Measurements from ENCODE around the gene CLN6.
"Not testable (repeated sequence)": the region's sequence is repeated elsewhere in the genome, so short reads cannot be mapped to it uniquely, and the experiment has no call there.

The CLN6 gene

GRCh38 chr15:68252925-68253534 is 23.5 kb upstream of the CLN6 start:
- DNase-seq, result peak; percentile 79

GRCh38 chr15:68249058-68249713 is 19.7 kb upstream of the CLN6 start:
- DNase-seq, result no peak

- DNase-seq, result no peak
Measured at GRCh38 chr15:68244235-68244634, 14.7 kb upstream of the CLN6 start.

- DNase-seq, result no peak
Measured at GRCh38 chr15:68241088-68241935, 11.8 kb upstream of the CLN6 start.

GRCh38 chr15:68239025-68239424 is 9.5 kb upstream of the CLN6 start:
- DNase-seq, result no peak

GRCh38 chr15:68235022-68235421 is 5.5 kb upstream of the CLN6 start:
- DNase-seq, result no peak

- not testable (repeated sequence) for DNase-seq
Measured at GRCh38 chr15:68234520-68234919, 5.0 kb upstream of the CLN6 start.

- no peak for DNase-seq
Measured at GRCh38 chr15:68234060-68234459, 4.5 kb upstream of the CLN6 start.

GRCh38 chr15:68232937-68233336 is 3.4 kb upstream of the CLN6 start:
- no peak for DNase-seq

- DNase-seq, result no peak
Measured at GRCh38 chr15:68232449-68232848, 2.9 kb upstream of the CLN6 start.

GRCh38 chr15:68231102-68231818 is 1.7 kb upstream of the CLN6 start:
- no peak for DNase-seq

- peak; percentile 19 for DNase-seq
Measured at GRCh38 chr15:68230157-68231100, 901 bp upstream of the CLN6 start.

- DNase-seq, result peak; percentile 10
Measured at GRCh38 chr15:68228971-68229385, 550 bp downstream of the CLN6 start.

- DNase-seq, result peak; percentile 10
Measured at GRCh38 chr15:68228143-68228970, 1.2 kb downstream of the CLN6 start.

GRCh38 chr15:68227643-68228142 is 1.8 kb downstream of the CLN6 start:
- no peak for DNase-seq

- not testable (repeated sequence) for DNase-seq
Measured at GRCh38 chr15:68225442-68225841, 4.1 kb downstream of the CLN6 start.

- DNase-seq, result no peak
Measured at GRCh38 chr15:68224546-68225250, 4.8 kb downstream of the CLN6 start.

- no peak for DNase-seq
Measured at GRCh38 chr15:68224108-68224507, 5.4 kb downstream of the CLN6 start.

GRCh38 chr15:68223171-68223570 is 6.4 kb downstream of the CLN6 start:
- no peak for DNase-seq

GRCh38 chr15:68222432-68222743 is 7.1 kb downstream of the CLN6 start:
- not testable (repeated sequence) for DNase-seq
